ENCODE data around the gene F10.

Gene F10

GRCh38 chr13:113151745-113152690, 29.4 kb downstream of the F10 start:
- no peak for TF ChIP-seq CTCF (IDR thresholded peaks at IDR 0.05; ENCODE audit: low read depth, low read length, missing control alignments)
- DNase-seq (ENCODE audit: low read depth) = no peak
- H3K4me3 ChIP-seq (ENCODE audit: low read depth, low read length) = no peak overlapping the region

GRCh38 chr13:113152691-113152983, 30.0 kb downstream of the F10 start:
- DNase-seq (ENCODE audit: low read depth) = no peak
- TF ChIP-seq CTCF (IDR thresholded peaks at IDR 0.05; ENCODE audit: low read depth, low read length, missing control alignments) = no peak
- no peak overlapping the region for H3K4me3 ChIP-seq (ENCODE audit: low read depth, low read length)

GRCh38 chr13:113152984-113153809, 30.6 kb downstream of the F10 start:
- no peak for DNase-seq (ENCODE audit: low read depth)
- H3K4me3 ChIP-seq (ENCODE audit: low read depth, low read length) = peak overlapping the region; percentile 19

GRCh38 chr13:113153810-113154748, 31.5 kb downstream of the F10 start:
- H3K4me3 ChIP-seq (ENCODE audit: low read depth, low read length) = peak overlapping the region; percentile 19
- no peak for TF ChIP-seq CTCF (IDR thresholded peaks at IDR 0.05; ENCODE audit: low read depth, low read length, missing control alignments)
- no peak for DNase-seq (ENCODE audit: low read depth)

More at GRCh38 chr13:113152984-113153809, 30.6 kb downstream of the F10 start:
- no peak for TF ChIP-seq CTCF (IDR thresholded peaks at IDR 0.05; ENCODE audit: low read depth, low read length, missing control alignments)

- no peak for DNase-seq (ENCODE audit: low read depth)
- no peak for TF ChIP-seq CTCF (IDR thresholded peaks at IDR 0.05; ENCODE audit: low read depth, low read length, missing control alignments)
- no peak overlapping the region for H3K4me3 ChIP-seq (ENCODE audit: low read depth, low read length)
These were observed 32.6 kb downstream of the F10 start for GRCh38 chr13:113155201-113155600.

GRCh38 chr13:113155982-113156655, 33.5 kb downstream of the F10 start:
- no peak for TF ChIP-seq CTCF (IDR thresholded peaks at IDR 0.05; ENCODE audit: low read depth, low read length, missing control alignments)
- no peak overlapping the region for H3K4me3 ChIP-seq (ENCODE audit: low read depth, low read length)
- no peak for DNase-seq (ENCODE audit: low read depth)

All from GM12864 (cell line).